HepG2 (cell line): ENCODE data around the gene MSI2. TPM values are rescaled to one million over a fixed set of nuclear protein-coding genes. Genes with fewer than 3 reads are reported as not detected.
A peak's percentile ranks its signal among the peaks of the same experiment; 100 is the strongest.

Source experiments
- ATAC-seq: fragments of 200-7000 bp; cut with Tn5 transposase; 3 replicates; pipeline ENCODE4 v1.9.1; 2020; ENCODE audit warnings: mild to moderate bottlenecking, moderate library complexity
- BruUV-seq: library from RNA; stranded (reverse); fragments of 400-500 nt; replicated peaks from 2 replicates; lab custom pipeline; 2021; lab: Mats Ljungman, UMichigan
- CTCF ChIA-PET: fragments of 300-600 bp; formaldehyde crosslinking; extraction: SDS; loops from one replicate; lab custom pipeline; 2021; ENCODE audit warnings: low total read pairs, inconsistent platforms, low intra/inter-chr PET ratio; lab: Yijun Ruan, JAX
- POLR2A ChIA-PET: fragments of 350-600 bp; sonication (Branson Sonifier 250); formaldehyde crosslinking; loops from one replicate; lab custom pipeline; 2020; ENCODE audit warnings: antibody characterized with exemption, inconsistent platforms; lab: Yijun Ruan, JAX
- DNase-seq: peaks from one replicate; pipeline ENCODE4 v3.0.0-alpha.2; 2015; ENCODE audit warnings: low spot score
- FAIRE-seq: peaks from 3 replicates; lab custom pipeline; 2011; peaks lifted over from hg19 to GRCh38; lab: Jason Lieb, UNC
- H2AFZ ChIP-seq: one replicate; pipeline ENCODE4 v1.6.1; 2011; ENCODE audit warnings: low read length, inconsistent platforms
- H3K27ac ChIP-seq: fragments of 300-600 bp; 3 replicates; pipeline ENCODE4 v1.8.0; 2011; ENCODE audit warnings: mixed run types, mild to moderate bottlenecking, mixed read lengths, low read length, inconsistent platforms; ENCODE audit not compliant: insufficient read depth; ENCODE audit errors: extremely low read length
- H3K27me3 ChIP-seq, 2 experiments: fragments of 200-600 bp in 1 of 2; 2 replicates in 1 of 2; 3 replicates in 1 of 2; pipeline versions ENCODE4 v1.6.0 to v1.8.0; 2011; ENCODE audit warnings: low read length in 2 of 2, mild to moderate bottlenecking in 2 of 2, moderate library complexity in 2 of 2, inconsistent platforms in 1 of 2; ENCODE audit not compliant: insufficient read depth in 2 of 2, control insufficient read depth in 1 of 2
- H3K36me3 ChIP-seq, 2 experiments: fragments of 200-600 bp in 1 of 2; replicated peaks in 1 of 2; 2 replicates in 1 of 2; 3 replicates in 1 of 2; pipeline versions ENCODE4 v1.5.1 to v1.8.0; 2011; ENCODE audit warnings: low read length in 2 of 2, inconsistent platforms in 1 of 2; ENCODE audit not compliant: insufficient read depth in 2 of 2, control insufficient read depth in 1 of 2
- H3K4me1 ChIP-seq: 2 replicates; pipeline ENCODE4 v1.5.1; 2012; ENCODE audit warnings: low read length, inconsistent platforms; ENCODE audit not compliant: insufficient read depth
- H3K4me2 ChIP-seq: 2 replicates; pipeline ENCODE4 v1.6.0; 2011; ENCODE audit warnings: low read depth, low read length, inconsistent platforms
- H3K4me3 ChIP-seq, 3 experiments: fragments of 200-600 bp in 1 of 3; sonication (generic), shearing (Covaris generic) in 1 of 3; replicated peaks in 1 of 3; 2 replicates each; pipeline ENCODE4 v1.5.1; 2011 to 2016; ENCODE audit warnings: low read length in 3 of 3, inconsistent platforms in 2 of 3, low read depth in 2 of 3, mild to moderate bottlenecking in 2 of 3, control low read depth in 1 of 3, mixed read lengths in 1 of 3; ENCODE audit not compliant: insufficient read depth in 1 of 3
- H3K79me2 ChIP-seq: one replicate; pipeline ENCODE4 v1.6.1; 2011; ENCODE audit warnings: low read length, inconsistent platforms; ENCODE audit not compliant: insufficient read depth
- H3K9ac ChIP-seq: 2 replicates; pipeline ENCODE4 v1.6.0; 2011; ENCODE audit warnings: mild to moderate bottlenecking, low read depth, low read length, inconsistent platforms; ENCODE audit not compliant: insufficient read depth
- H3K9me3 ChIP-seq: 2 replicates; pipeline ENCODE4 v1.5.1; 2012; ENCODE audit warnings: mild to moderate bottlenecking, low read length
- H4K20me1 ChIP-seq: 2 replicates; pipeline ENCODE4 v1.6.0; 2011; ENCODE audit warnings: inconsistent platforms, mild to moderate bottlenecking, low read length, moderate library complexity; ENCODE audit not compliant: insufficient read depth
- AGO2 ChIP-seq: fragments of 200-400 bp; formaldehyde crosslinking; optimal IDR thresholded peaks from 2 replicates; pipeline ENCODE3; 2017; ENCODE audit warnings: mild to moderate bottlenecking, low read depth, low read length, moderate library complexity
- CCDC6 ChIP-seq: sonication (generic); formaldehyde crosslinking; IDR thresholded peaks from 2 replicates; pipeline ENCODE4 v1.8.1; 2022; ENCODE audit warnings: mild to moderate bottlenecking, missing genetic modification reagents, moderate library complexity
- EED ChIP-seq: sonication (generic); formaldehyde crosslinking; IDR thresholded peaks from 2 replicates; pipeline ENCODE4 v1.5.0; 2020; ENCODE audit warnings: mild to moderate bottlenecking, missing genetic modification reagents
- FOSL2 ChIP-seq: sonication (generic); formaldehyde crosslinking; IDR thresholded peaks from 2 replicates; pipeline ENCODE4 v1.4.0; 2020; ENCODE audit warnings: missing genetic modification reagents
- MBD4 ChIP-seq: IDR thresholded peaks from 2 replicates; pipeline ENCODE4 v1.6.1; 2012; ENCODE audit warnings: low read length, inconsistent platforms, borderline replicate concordance
- PHF8 ChIP-seq: sonication (generic); formaldehyde crosslinking; IDR thresholded peaks from 2 replicates; pipeline ENCODE4 v1.5.0; 2020; ENCODE audit warnings: missing genetic modification reagents
- ZNF225 ChIP-seq: sonication (generic); formaldehyde crosslinking; IDR thresholded peaks from 2 replicates; pipeline ENCODE4 v1.4.0; 2020; ENCODE audit warnings: mild to moderate bottlenecking, missing genetic modification reagents
- ZNF274 ChIP-seq: sonication (generic); formaldehyde crosslinking; IDR thresholded peaks from 2 replicates; pipeline ENCODE4 v1.5.1; 2020; ENCODE audit warnings: mild to moderate bottlenecking, missing genetic modification reagents
- ZNF337 ChIP-seq: sonication (generic); formaldehyde crosslinking; IDR thresholded peaks from 2 replicates; pipeline ENCODE4 v1.5.1; 2020; ENCODE audit warnings: missing genetic modification reagents, low read depth, mild to moderate bottlenecking, borderline replicate concordance
- ZNF777 ChIP-seq: sonication (generic); formaldehyde crosslinking; IDR thresholded peaks from 2 replicates; pipeline ENCODE4 v1.4.0; 2020; ENCODE audit warnings: missing genetic modification reagents
- ZNF792 ChIP-seq: IDR thresholded peaks from 2 replicates; pipeline ENCODE4 v1.6.1; 2016
- ZNF878 ChIP-seq: sonication (generic); formaldehyde crosslinking; IDR thresholded peaks from 2 replicates; pipeline ENCODE4 v1.8.1; 2023; ENCODE audit warnings: mild to moderate bottlenecking, missing genetic modification reagents, moderate library complexity
- WGBS: methylation state at CpG from one replicate; pipeline ENCODE4 v1.1.6; 2017; ENCODE audit warnings: low lambda C conversion rate; 5-methylcytosine and 5-hydroxymethylcytosine counted together
- in situ Hi-C: cut with HindIII; loops from 2 replicates; pipeline ENCODE4 v1.10.0; 2017; ENCODE audit warnings: low pct_unique_long_range_greater_than_20kb; ENCODE audit not compliant: extremely low pct_ligation_motif_present
- intact Hi-C: fragments of 100-400 bp; cut with micrococcal nuclease; formaldehyde crosslinking; loops from one replicate; pipeline ENCODE4 v1.10.0; 2022; ENCODE audit not compliant: unreplicated experiment
- polyA plus RNA-seq, 8 experiments: library from polyadenylated mRNA; depleted of rRNA in 3 of 8; stranded (reverse) in 7 of 8; unstranded in 1 of 8; fragments of >200 nt; fragmentation: Illumina TruSeq in 4 of 8; extraction: Trizol in 4 of 8; gene quantifications; 2 replicates each; pipeline versions ENCODE4 v1.2.1 to v1.2.3, GENCODE V29; 2011 to 2016; ENCODE audit warnings: low read depth in 4 of 8, missing spikeins in 1 of 8, mixed read lengths in 1 of 8; ENCODE audit not compliant: insufficient read depth in 1 of 8
- total RNA-seq, 5 experiments: library from RNA; depleted of rRNA; stranded (reverse); fragments of >200 nt; fragmentation: Illumina TruSeq; extraction: Trizol; gene quantifications; 2 replicates each; pipeline ENCODE4 v1.2.3, GENCODE V29; 2016; ENCODE audit warnings: low read depth in 1 of 5

Gene MSI2
- total and polyA plus RNA-seq, 2 of the 13 experiments (the other 11 are each of a cell fraction or from before 2014, with no cell fraction given) = 77.5 to 78.4 TPM

GRCh38 chr17:57601143-57601735 lies 344.9 kb downstream of the MSI2 start:
- in situ Hi-C loops = loop anchor here (10.0 kb wide), 1 partner anchor 466 kb away; no protein-coding TSS in a partner anchor
- ChIA-PET POLR2A (no interaction called here), CTCF (no interaction called here)
- H3K4me1 ChIP-seq = peaks cover 20% of the 10 kb centered on the region
- H3K79me2 ChIP-seq = no peaks in the 10 kb centered on the region
- ATAC-seq = no peak
- DNase-seq = no peak
- no peak overlapping the region for H3K27ac ChIP-seq
- H4K20me1 ChIP-seq = no peaks in the 10 kb centered on the region
- peaks cover 33 to 37% of the 10 kb centered on the region in 2 experiments for H3K36me3 ChIP-seq
- H3K9me3 ChIP-seq = no peaks in the 10 kb centered on the region
- intact Hi-C loops = loop anchor here (10.0 kb wide), 1 partner anchor 356 kb away; no protein-coding TSS in a partner anchor
- H3K4me3 ChIP-seq = no peak overlapping the region
- 93% methylated on average over 13 of the region's 13 CpGs for WGBS
- H3K27me3 ChIP-seq = no peaks in the 10 kb centered on the region
- H2AFZ ChIP-seq = no peak overlapping the region
- no TSS peak for BruUV-seq
- FAIRE-seq = no peak
- no peak overlapping the region for H3K9ac ChIP-seq
- H3K4me2 ChIP-seq = no peak overlapping the region
- TF ChIP-seq ZNF777 (no peak), FOSL2 (CRISPR knock-in tag) (0 out of 2 replicates have a peak, but pooled peaks have one; percentile 6), ZNF274 (no peak), MBD4 (no peak), ZNF225 (0 out of 2 replicates have a peak, but pooled peaks have one; percentile 60), PHF8 (CRISPR knock-in tag) (no peak), AGO2 (peak; percentile 44), ZNF878 (CRISPR knock-in tag) (no peak), EED (CRISPR knock-in tag) (0 out of 2 replicates have a peak, but pooled peaks have one; percentile 62), ZNF792 (CRISPR knock-in tag) (no peak)

GRCh38 chr17:57602896-57603295 lies 346.6 kb downstream of the MSI2 start:
- no peak overlapping the region for H3K27ac ChIP-seq
- FAIRE-seq (no peak), ATAC-seq (no peak), DNase-seq (no peak)
- H3K4me2 ChIP-seq = no peak overlapping the region
- no peaks in the 10 kb centered on the region for H3K27me3 ChIP-seq
- CTCF ChIA-PET = no interaction called here
- 100% methylated on average over 3 of the region's 6 CpGs for WGBS
- H3K9ac ChIP-seq = no peak overlapping the region
- in situ Hi-C loops = loop anchor here (10.0 kb wide), 1 partner anchor 468 kb away; no protein-coding TSS in a partner anchor
- H3K9me3 ChIP-seq = no peaks in the 10 kb centered on the region
- H3K4me3 ChIP-seq = no peak overlapping the region
- H3K4me1 ChIP-seq = peaks cover 24% of the 10 kb centered on the region
- peaks cover 33 to 40% of the 10 kb centered on the region in 2 experiments for H3K36me3 ChIP-seq
- no peak overlapping the region for H2AFZ ChIP-seq
- BruUV-seq = no TSS peak
- no peaks in the 10 kb centered on the region for H3K79me2 ChIP-seq
- no peaks in the 10 kb centered on the region for H4K20me1 ChIP-seq
- intact Hi-C loops = loop anchor here (10.0 kb wide), 1 partner anchor 358 kb away; no protein-coding TSS in a partner anchor
- POLR2A ChIA-PET = no interaction called here
- no peak for TF ChIP-seq ZNF337 (CRISPR knock-in tag)
- no peak for TF ChIP-seq CCDC6 (CRISPR knock-in tag)
